ENCODE measurements around the gene KRTAP7-1. TPM values are rescaled to one million over a fixed set of nuclear protein-coding genes. Genes with fewer than 3 reads are reported as not detected.

The KRTAP7-1 gene
- total and polyA plus RNA-seq, 4 donors: not detected

DNA sequence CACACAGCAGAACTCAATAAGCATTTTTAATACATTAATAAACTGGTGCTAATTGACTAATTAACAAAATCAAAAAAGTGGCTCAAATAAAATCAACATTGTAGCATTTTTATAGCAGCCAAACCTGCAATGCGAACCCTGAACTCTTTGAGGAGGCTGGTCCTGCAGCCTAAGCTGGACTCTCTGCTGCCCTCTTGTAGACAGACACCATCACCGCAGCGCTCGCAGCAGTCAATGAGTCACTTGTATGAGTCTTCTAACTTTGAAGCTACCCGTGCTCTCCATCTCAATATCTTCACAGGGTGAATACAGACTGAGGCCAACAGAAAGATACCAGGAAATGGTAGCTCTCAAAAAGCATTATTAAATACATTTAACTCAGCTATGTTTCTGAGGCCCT lies 9.7 kb upstream of the KRTAP7-1 start (continued):
- TF ChIP-seq GABPA (IDR thresholded peaks at IDR 0.05 in 1 of 2, conservative IDR thresholded peaks at IDR 0.05 in 1 of 2): no peak

DNA sequence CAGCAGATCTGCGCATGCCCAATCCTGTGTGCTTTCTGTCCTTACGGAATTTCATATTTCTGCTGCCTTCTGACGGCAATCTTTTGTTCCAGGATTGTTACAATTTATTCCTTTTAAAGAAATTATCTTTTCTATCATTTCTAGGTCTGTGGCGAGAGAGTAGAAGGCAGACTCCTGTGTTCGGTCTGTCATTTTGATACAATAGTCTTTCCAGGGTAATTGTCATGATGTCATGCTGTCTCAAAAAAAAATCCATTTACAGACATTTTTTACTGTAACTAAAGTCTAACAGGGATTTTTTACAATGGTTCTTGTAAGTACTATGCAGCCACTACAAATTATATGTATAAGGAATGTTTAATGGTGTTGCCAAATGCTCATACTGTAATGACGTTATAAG lies 9.0 kb upstream of the KRTAP7-1 start:
- Histone ChIP-seq H3K9ac (ENCODE audit: low read depth in 1 of 2, low read length in 2 of 2) (no peak overlapping the region), H3K27me3 (ENCODE audit: control insufficient read depth in 4 of 4, insufficient read depth in 4 of 4, low read length in 3 of 4) (no peaks in the 10 kb centered on the region), H3K4me1 (ENCODE audit: control insufficient read depth in 4 of 4, insufficient read depth in 4 of 4, low read length in 3 of 4) (no peaks in the 10 kb centered on the region), H3K9me3 (ENCODE audit: control insufficient read depth in 4 of 4, low read length in 3 of 4) (no peaks in the 10 kb centered on the region), H3K27ac (ENCODE audit: low read depth in 1 of 2, low read length in 2 of 2) (no peak overlapping the region), H3K36me3 (ENCODE audit: control insufficient read depth in 4 of 4, insufficient read depth in 3 of 4, low read depth in 1 of 4, low read length in 3 of 4) (no peaks in the 10 kb centered on the region), H3K4me3 (ENCODE audit: low read depth in 1 of 3, low read length in 3 of 3) (no peak overlapping the region)
- 88% methylated on average over 6 of the region's 6 CpGs for WGBS
- TF ChIP-seq, protein P1, sequence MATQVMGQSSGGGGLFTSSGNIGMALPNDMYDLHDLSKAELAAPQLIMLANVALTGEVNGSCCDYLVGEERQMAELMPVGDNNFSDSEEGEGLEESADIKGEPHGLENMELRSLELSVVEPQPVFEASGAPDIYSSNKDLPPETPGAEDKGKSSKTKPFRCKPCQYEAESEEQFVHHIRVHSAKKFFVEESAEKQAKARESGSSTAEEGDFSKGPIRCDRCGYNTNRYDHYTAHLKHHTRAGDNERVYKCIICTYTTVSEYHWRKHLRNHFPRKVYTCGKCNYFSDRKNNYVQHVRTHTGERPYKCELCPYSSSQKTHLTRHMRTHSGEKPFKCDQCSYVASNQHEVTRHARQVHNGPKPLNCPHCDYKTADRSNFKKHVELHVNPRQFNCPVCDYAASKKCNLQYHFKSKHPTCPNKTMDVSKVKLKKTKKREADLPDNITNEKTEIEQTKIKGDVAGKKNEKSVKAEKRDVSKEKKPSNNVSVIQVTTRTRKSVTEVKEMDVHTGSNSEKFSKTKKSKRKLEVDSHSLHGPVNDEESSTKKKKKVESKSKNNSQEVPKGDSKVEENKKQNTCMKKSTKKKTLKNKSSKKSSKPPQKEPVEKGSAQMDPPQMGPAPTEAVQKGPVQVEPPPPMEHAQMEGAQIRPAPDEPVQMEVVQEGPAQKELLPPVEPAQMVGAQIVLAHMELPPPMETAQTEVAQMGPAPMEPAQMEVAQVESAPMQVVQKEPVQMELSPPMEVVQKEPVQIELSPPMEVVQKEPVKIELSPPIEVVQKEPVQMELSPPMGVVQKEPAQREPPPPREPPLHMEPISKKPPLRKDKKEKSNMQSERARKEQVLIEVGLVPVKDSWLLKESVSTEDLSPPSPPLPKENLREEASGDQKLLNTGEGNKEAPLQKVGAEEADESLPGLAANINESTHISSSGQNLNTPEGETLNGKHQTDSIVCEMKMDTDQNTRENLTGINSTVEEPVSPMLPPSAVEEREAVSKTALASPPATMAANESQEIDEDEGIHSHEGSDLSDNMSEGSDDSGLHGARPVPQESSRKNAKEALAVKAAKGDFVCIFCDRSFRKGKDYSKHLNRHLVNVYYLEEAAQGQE (IDR thresholded peaks at IDR 0.05): no peak
- TF ChIP-seq JUND (IDR thresholded peaks at IDR 0.05) (no peak), HNF4G (IDR thresholded peaks at IDR 0.05) (no peak), RAD21 (IDR thresholded peaks at IDR 0.05) (no peak), NR2F2 (IDR thresholded peaks at IDR 0.05) (no peak), YY1 (IDR thresholded peaks at IDR 0.05) (no peak), EGR1 (IDR thresholded peaks at IDR 0.05; ENCODE audit: low read depth in 2 of 2) (no peak), TAF1 (conservative IDR thresholded peaks at IDR 0.05) (no peak), FOXA2 (IDR thresholded peaks at IDR 0.05) (no peak), FOXA1 (IDR thresholded peaks at IDR 0.05) (no peak), RXRA (IDR thresholded peaks at IDR 0.05) (no peak)
- TF ChIP-seq, protein P2, sequence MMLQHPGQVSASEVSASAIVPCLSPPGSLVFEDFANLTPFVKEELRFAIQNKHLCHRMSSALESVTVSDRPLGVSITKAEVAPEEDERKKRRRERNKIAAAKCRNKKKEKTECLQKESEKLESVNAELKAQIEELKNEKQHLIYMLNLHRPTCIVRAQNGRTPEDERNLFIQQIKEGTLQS (IDR thresholded peaks at IDR 0.05): no peak
- TF ChIP-seq, protein P3, sequence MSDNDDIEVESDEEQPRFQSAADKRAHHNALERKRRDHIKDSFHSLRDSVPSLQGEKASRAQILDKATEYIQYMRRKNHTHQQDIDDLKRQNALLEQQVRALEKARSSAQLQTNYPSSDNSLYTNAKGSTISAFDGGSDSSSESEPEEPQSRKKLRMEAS (IDR thresholded peaks at IDR 0.05): no peak
- TF ChIP-seq, protein P4, sequence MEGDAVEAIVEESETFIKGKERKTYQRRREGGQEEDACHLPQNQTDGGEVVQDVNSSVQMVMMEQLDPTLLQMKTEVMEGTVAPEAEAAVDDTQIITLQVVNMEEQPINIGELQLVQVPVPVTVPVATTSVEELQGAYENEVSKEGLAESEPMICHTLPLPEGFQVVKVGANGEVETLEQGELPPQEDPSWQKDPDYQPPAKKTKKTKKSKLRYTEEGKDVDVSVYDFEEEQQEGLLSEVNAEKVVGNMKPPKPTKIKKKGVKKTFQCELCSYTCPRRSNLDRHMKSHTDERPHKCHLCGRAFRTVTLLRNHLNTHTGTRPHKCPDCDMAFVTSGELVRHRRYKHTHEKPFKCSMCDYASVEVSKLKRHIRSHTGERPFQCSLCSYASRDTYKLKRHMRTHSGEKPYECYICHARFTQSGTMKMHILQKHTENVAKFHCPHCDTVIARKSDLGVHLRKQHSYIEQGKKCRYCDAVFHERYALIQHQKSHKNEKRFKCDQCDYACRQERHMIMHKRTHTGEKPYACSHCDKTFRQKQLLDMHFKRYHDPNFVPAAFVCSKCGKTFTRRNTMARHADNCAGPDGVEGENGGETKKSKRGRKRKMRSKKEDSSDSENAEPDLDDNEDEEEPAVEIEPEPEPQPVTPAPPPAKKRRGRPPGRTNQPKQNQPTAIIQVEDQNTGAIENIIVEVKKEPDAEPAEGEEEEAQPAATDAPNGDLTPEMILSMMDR (IDR thresholded peaks at IDR 0.05; ENCODE audit: low read depth, low read length, missing input control): no peak
- DNase-seq (ENCODE audit: low spot score): no peak

DNA sequence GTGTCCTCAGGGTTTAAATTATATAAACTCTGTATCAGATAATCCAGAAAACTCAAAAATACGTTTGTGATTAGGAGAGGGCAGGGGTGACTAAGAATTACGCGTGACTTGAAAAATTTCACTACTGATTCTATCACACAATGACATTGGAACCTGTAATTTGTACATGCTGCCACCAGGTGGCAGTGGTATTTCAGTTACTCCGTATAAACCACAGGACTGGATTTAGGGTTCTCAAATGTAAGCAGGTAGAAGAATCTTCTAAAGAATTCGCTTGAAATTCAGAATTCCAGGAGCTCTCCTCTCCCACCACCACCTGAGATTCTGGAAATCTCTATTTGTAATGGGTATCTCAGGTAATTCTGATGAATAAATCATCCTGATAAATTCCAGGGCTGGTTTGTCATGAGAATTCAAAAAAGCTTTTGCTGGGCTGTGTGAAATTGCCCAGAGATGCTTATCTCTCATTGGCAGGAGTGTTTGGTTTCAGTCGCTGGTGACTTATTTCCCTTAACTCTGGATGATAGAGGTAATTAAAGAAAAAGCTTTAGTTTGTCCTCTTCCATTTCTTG lies 1.7 kb upstream of the KRTAP7-1 start:
- Histone ChIP-seq H3K27ac (ENCODE audit: low read depth in 1 of 2, low read length in 2 of 2) (no peak overlapping the region), H3K36me3 (ENCODE audit: control insufficient read depth in 4 of 4, insufficient read depth in 3 of 4, low read depth in 1 of 4, low read length in 3 of 4) (no peaks in the 10 kb centered on the region), H3K9ac (ENCODE audit: low read depth in 1 of 2, low read length in 2 of 2) (no peak overlapping the region), H3K27me3 (ENCODE audit: control insufficient read depth in 4 of 4, insufficient read depth in 4 of 4, low read length in 3 of 4) (peaks cover 0 to 2% (median 0%) of the 10 kb centered on the region in 4 donors), H3K4me3 (ENCODE audit: low read depth in 1 of 3, low read length in 3 of 3) (no peak overlapping the region), H3K9me3 (ENCODE audit: control insufficient read depth in 4 of 4, low read length in 3 of 4) (peaks cover 0 to 12% (median 1%) of the 10 kb centered on the region in 4 donors), H3K4me1 (ENCODE audit: control insufficient read depth in 4 of 4, insufficient read depth in 4 of 4, low read length in 3 of 4) (no peaks in the 10 kb centered on the region)
- DNase-seq (ENCODE audit: low spot score): no peak
- TF ChIP-seq, protein P4 (IDR thresholded peaks at IDR 0.05; ENCODE audit: low read depth, low read length, missing input control): peak; percentile 37
- TF ChIP-seq SP1 (IDR thresholded peaks at IDR 0.05) (no peak), RAD21 (IDR thresholded peaks at IDR 0.05) (peak; percentile 20 to 28), JUND (IDR thresholded peaks at IDR 0.05) (no peak)
- WGBS: 35% methylated on average over 6 of the region's 6 CpGs
